Measurements from ENCODE around the gene RTP5. TPM values are rescaled to one million over a fixed set of nuclear protein-coding genes. Genes with fewer than 3 reads are reported as not detected.
A peak's percentile ranks its signal among the peaks of the same experiment; 100 is the strongest.
"Not testable (repeated sequence)": the region's sequence is repeated elsewhere in the genome, so short reads cannot be mapped to it uniquely, and the experiment has no call there.

The RTP5 gene
- total and polyA plus RNA-seq, 2 experiments from 2014 or later, result not detected

GRCh38 chr2:241874277-241874925 is 4.9 kb downstream of the RTP5 start:
- TF ChIP-seq EZH2phosphoT487 (IDR thresholded peaks at IDR 0.05; ENCODE audit: low read depth, severe bottlenecking, unreplicated experiment), result no peak
- no peak for TF ChIP-seq EZH2 (IDR thresholded peaks at IDR 0.05; ENCODE audit: borderline replicate concordance)
- TF ChIP-seq, protein P1, sequence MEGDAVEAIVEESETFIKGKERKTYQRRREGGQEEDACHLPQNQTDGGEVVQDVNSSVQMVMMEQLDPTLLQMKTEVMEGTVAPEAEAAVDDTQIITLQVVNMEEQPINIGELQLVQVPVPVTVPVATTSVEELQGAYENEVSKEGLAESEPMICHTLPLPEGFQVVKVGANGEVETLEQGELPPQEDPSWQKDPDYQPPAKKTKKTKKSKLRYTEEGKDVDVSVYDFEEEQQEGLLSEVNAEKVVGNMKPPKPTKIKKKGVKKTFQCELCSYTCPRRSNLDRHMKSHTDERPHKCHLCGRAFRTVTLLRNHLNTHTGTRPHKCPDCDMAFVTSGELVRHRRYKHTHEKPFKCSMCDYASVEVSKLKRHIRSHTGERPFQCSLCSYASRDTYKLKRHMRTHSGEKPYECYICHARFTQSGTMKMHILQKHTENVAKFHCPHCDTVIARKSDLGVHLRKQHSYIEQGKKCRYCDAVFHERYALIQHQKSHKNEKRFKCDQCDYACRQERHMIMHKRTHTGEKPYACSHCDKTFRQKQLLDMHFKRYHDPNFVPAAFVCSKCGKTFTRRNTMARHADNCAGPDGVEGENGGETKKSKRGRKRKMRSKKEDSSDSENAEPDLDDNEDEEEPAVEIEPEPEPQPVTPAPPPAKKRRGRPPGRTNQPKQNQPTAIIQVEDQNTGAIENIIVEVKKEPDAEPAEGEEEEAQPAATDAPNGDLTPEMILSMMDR (IDR thresholded peaks at IDR 0.05; ENCODE audit: poor library complexity), result no peak
- Histone ChIP-seq H3K9me2 (replicated peaks; ENCODE audit: insufficient read depth) (no peaks in the 10 kb centered on the region), H3K27ac (no peak overlapping the region), H3K36me3 (replicated peaks; ENCODE audit: insufficient read depth, low read depth) (no peaks in the 10 kb centered on the region), H3K4me1 (ENCODE audit: insufficient read depth) (no peaks in the 10 kb centered on the region), H4K20me1 (ENCODE audit: insufficient read depth, poor library complexity, severe bottlenecking) (no peaks in the 10 kb centered on the region), H2AFZ (no peak overlapping the region), H3K9me3 (ENCODE audit: low read depth) (no peaks in the 10 kb centered on the region), H3K4me2 (no peak overlapping the region), H3K79me2 (no peaks in the 10 kb centered on the region), H3K4me3 (no peak overlapping the region), H3K27me3 (no peaks in the 10 kb centered on the region)
- DNase-seq (ENCODE audit: low spot score), result no peak
- WGBS (ENCODE audit: low lambda C conversion rate, missing lambda C conversion rate), result 97% methylated on average over 6 of the region's 17 CpGs

- not testable (repeated sequence) for H3K36me3 ChIP-seq (replicated peaks; ENCODE audit: insufficient read depth, low read depth); H3K9me3 ChIP-seq (ENCODE audit: low read depth); H3K9me2 ChIP-seq (replicated peaks; ENCODE audit: insufficient read depth); H3K27me3 ChIP-seq; H3K79me2 ChIP-seq; H3K4me3 ChIP-seq; H3K4me1 ChIP-seq (ENCODE audit: insufficient read depth); DNase-seq (ENCODE audit: low spot score); H4K20me1 ChIP-seq (ENCODE audit: insufficient read depth, poor library complexity, severe bottlenecking); H2AFZ ChIP-seq; H3K27ac ChIP-seq; H3K4me2 ChIP-seq
- 57% methylated on average over 22 of the region's 22 CpGs for WGBS (ENCODE audit: low lambda C conversion rate, missing lambda C conversion rate)
- TF ChIP-seq, protein P1 (IDR thresholded peaks at IDR 0.05; ENCODE audit: poor library complexity), result peak; percentile 35
Measured at GRCh38 chr2:241875754-241876527, 6.4 kb downstream of the RTP5 start.

GRCh38 chr2:241876528-241877196 is 7.1 kb downstream of the RTP5 start:
- Histone ChIP-seq H3K27me3 (no peaks in the 10 kb centered on the region), H3K36me3 (replicated peaks; ENCODE audit: insufficient read depth, low read depth) (no peaks in the 10 kb centered on the region), H3K27ac (no peak overlapping the region), H3K4me1 (ENCODE audit: insufficient read depth) (no peaks in the 10 kb centered on the region), H4K20me1 (ENCODE audit: insufficient read depth, poor library complexity, severe bottlenecking) (no peaks in the 10 kb centered on the region), H3K9me2 (replicated peaks; ENCODE audit: insufficient read depth) (no peaks in the 10 kb centered on the region), H3K9me3 (ENCODE audit: low read depth) (no peaks in the 10 kb centered on the region), H2AFZ (no peak overlapping the region), H3K4me2 (no peak overlapping the region), H3K4me3 (no peak overlapping the region), H3K79me2 (no peaks in the 10 kb centered on the region)
- WGBS (ENCODE audit: low lambda C conversion rate, missing lambda C conversion rate), result 92% methylated on average over 17 of the region's 18 CpGs
- DNase-seq (ENCODE audit: low spot score), result no peak
- TF ChIP-seq, protein P1 (IDR thresholded peaks at IDR 0.05; ENCODE audit: poor library complexity), result no peak
- TF ChIP-seq EZH2 (IDR thresholded peaks at IDR 0.05; ENCODE audit: borderline replicate concordance), result no peak
- no peak for TF ChIP-seq EZH2phosphoT487 (IDR thresholded peaks at IDR 0.05; ENCODE audit: low read depth, severe bottlenecking, unreplicated experiment)
